IMR-90 (cell line): ENCODE results near the gene FOXN3.

Source experiments
- BHLHE40 ChIP-seq: fragments of 150-350 bp; IDR thresholded peaks from 2 replicates; pipeline ENCODE4 v1.6.1; 2016; ENCODE audit warnings: mild to moderate bottlenecking, low read depth, low read length
- FOS ChIP-seq: fragments of 150-350 bp; IDR thresholded peaks from 2 replicates; pipeline ENCODE4 v1.6.1; 2016; ENCODE audit warnings: low read depth, low read length
- MAZ ChIP-seq: IDR thresholded peaks from 2 replicates; pipeline ENCODE4 v1.6.1; 2012; ENCODE audit warnings: low read depth, mild to moderate bottlenecking, low read length, improper control_type of control experiment, moderate library complexity, borderline replicate concordance
- MXI1 ChIP-seq: IDR thresholded peaks from 2 replicates; pipeline ENCODE4 v1.6.1; 2012; ENCODE audit warnings: low read depth, mild to moderate bottlenecking, low read length, moderate library complexity, borderline replicate concordance
- NFE2L2 ChIP-seq: fragments of 150-350 bp; IDR thresholded peaks from 2 replicates; pipeline ENCODE4 v1.6.1; 2016; ENCODE audit warnings: low read depth, mild to moderate bottlenecking, low read length
- POLR2A ChIP-seq: IDR thresholded peaks from 2 replicates; pipeline ENCODE4 v1.6.1; 2012; ENCODE audit warnings: mild to moderate bottlenecking, low read depth, low read length
- RAD21 ChIP-seq: IDR thresholded peaks from 2 replicates; pipeline ENCODE4 v1.6.1; 2012; ENCODE audit warnings: low read length, improper control_type of control experiment
- RCOR1 ChIP-seq: IDR thresholded peaks from 2 replicates; pipeline ENCODE4 v1.6.1; 2012; ENCODE audit warnings: mild to moderate bottlenecking, low read length, improper control_type of control experiment; ENCODE audit not compliant: insufficient replicate concordance
- RFX5 ChIP-seq: IDR thresholded peaks from 2 replicates; pipeline ENCODE4 v1.8.0; 2012; ENCODE audit warnings: low read depth, mild to moderate bottlenecking, low read length, moderate library complexity
- SMC3 ChIP-seq: fragments of 150-350 bp; IDR thresholded peaks from 2 replicates; pipeline ENCODE4 v1.6.1; 2016; ENCODE audit warnings: low read depth, mild to moderate bottlenecking, antibody characterized with exemption, low read length, moderate library complexity
- USF2 ChIP-seq: fragments of 150-350 bp; IDR thresholded peaks from 2 replicates; pipeline ENCODE4 v1.6.1; 2017; ENCODE audit warnings: mild to moderate bottlenecking, antibody characterized with exemption, low read length, low read depth
- TF ChIP-seq, protein P1 (sequence below): conservative IDR thresholded peaks from 2 replicates; pipeline ENCODE4 v1.5.1; 2012; ENCODE audit warnings: mild to moderate bottlenecking, low read depth, low read length, improper control_type of control experiment
- TF ChIP-seq, protein P2 (sequence below): fragments of 150-350 bp; IDR thresholded peaks from 2 replicates; pipeline ENCODE4 v1.6.1; 2016; ENCODE audit warnings: low read depth, mild to moderate bottlenecking, low read length, moderate library complexity, borderline replicate concordance

- TF ChIP-seq, protein P1, sequence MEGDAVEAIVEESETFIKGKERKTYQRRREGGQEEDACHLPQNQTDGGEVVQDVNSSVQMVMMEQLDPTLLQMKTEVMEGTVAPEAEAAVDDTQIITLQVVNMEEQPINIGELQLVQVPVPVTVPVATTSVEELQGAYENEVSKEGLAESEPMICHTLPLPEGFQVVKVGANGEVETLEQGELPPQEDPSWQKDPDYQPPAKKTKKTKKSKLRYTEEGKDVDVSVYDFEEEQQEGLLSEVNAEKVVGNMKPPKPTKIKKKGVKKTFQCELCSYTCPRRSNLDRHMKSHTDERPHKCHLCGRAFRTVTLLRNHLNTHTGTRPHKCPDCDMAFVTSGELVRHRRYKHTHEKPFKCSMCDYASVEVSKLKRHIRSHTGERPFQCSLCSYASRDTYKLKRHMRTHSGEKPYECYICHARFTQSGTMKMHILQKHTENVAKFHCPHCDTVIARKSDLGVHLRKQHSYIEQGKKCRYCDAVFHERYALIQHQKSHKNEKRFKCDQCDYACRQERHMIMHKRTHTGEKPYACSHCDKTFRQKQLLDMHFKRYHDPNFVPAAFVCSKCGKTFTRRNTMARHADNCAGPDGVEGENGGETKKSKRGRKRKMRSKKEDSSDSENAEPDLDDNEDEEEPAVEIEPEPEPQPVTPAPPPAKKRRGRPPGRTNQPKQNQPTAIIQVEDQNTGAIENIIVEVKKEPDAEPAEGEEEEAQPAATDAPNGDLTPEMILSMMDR, result no peak
- no peak for TF ChIP-seq MAZ
- TF ChIP-seq RAD21, result no peak
- TF ChIP-seq, protein P2, sequence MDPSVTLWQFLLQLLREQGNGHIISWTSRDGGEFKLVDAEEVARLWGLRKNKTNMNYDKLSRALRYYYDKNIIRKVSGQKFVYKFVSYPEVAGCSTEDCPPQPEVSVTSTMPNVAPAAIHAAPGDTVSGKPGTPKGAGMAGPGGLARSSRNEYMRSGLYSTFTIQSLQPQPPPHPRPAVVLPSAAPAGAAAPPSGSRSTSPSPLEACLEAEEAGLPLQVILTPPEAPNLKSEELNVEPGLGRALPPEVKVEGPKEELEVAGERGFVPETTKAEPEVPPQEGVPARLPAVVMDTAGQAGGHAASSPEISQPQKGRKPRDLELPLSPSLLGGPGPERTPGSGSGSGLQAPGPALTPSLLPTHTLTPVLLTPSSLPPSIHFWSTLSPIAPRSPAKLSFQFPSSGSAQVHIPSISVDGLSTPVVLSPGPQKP, result no peak
- no peak; the same call in none of the 2 replicates for TF ChIP-seq FOS
- TF ChIP-seq POLR2A, result no peak
- TF ChIP-seq BHLHE40, result no peak
- no peak for TF ChIP-seq NFE2L2
- TF ChIP-seq RFX5, result no peak
- no peak for TF ChIP-seq SMC3
- TF ChIP-seq USF2, result no peak
- TF ChIP-seq RCOR1, result no peak
- TF ChIP-seq MXI1, result no peak
Measured at GRCh38 chr14:89332031-89332430, 85.0 kb downstream of the FOXN3 start.
